ENCODE measurements around the gene CLSTN3. TPM values are rescaled to one million over a fixed set of nuclear protein-coding genes. Genes with fewer than 3 reads are reported as not detected.

CLSTN3 gene
- total RNA-seq, 1 experiment from 2014 or later: 34.6 TPM

GRCh38 chr12:7193674-7194073 is 63.5 kb downstream of the CLSTN3 start:
- CTCF ChIA-PET: interaction anchor here (0.6 to 0.9 kb wide), 3 partner anchors 10 to 88 kb away, joined by 3 to 10 read pairs (median 5); no protein-coding TSS in a partner anchor
- H3K27me3 Mint-ChIP-seq (ENCODE audit: insufficient read depth, unreplicated experiment): no peaks in the 10 kb centered on the region
- no peaks in the 10 kb centered on the region for H3K9me3 Mint-ChIP-seq (ENCODE audit: unreplicated experiment)
- H3K4me3 Mint-ChIP-seq (ENCODE audit: unreplicated experiment): no peak overlapping the region
- peaks cover 65% of the 10 kb centered on the region for H3K36me3 Mint-ChIP-seq (ENCODE audit: insufficient read depth, unreplicated experiment)
- TF ChIP-seq CTCF (IDR thresholded peaks at IDR 0.05; ENCODE audit: unreplicated experiment): no peak
- intact Hi-C loops (cut with micrococcal nuclease): no loop called here
- POLR2A ChIA-PET: interaction anchor here (0.9 kb wide), 1 partner anchor 229 kb away, joined by 3 read pairs; no protein-coding TSS in a partner anchor
- BruUV-seq (replicated peaks): no TSS peak
- H3K27ac Mint-ChIP-seq (ENCODE audit: low read depth, unreplicated experiment): no peak overlapping the region
- peaks cover 29% of the 10 kb centered on the region for H3K4me1 Mint-ChIP-seq (ENCODE audit: insufficient read depth, unreplicated experiment)
- DNase-seq (ENCODE audit: unreplicated experiment): no peak

GRCh38 chr12:7197841-7198240 is 67.7 kb downstream of the CLSTN3 start:
- Mint-ChIP-seq H3K27ac (ENCODE audit: low read depth, unreplicated experiment) (no peak overlapping the region), H3K4me1 (ENCODE audit: insufficient read depth, unreplicated experiment) (peaks cover 8% of the 10 kb centered on the region), H3K27me3 (ENCODE audit: insufficient read depth, unreplicated experiment) (no peaks in the 10 kb centered on the region), H3K36me3 (ENCODE audit: insufficient read depth, unreplicated experiment) (peaks cover 77% of the 10 kb centered on the region), H3K4me3 (ENCODE audit: unreplicated experiment) (no peak overlapping the region), H3K9me3 (ENCODE audit: unreplicated experiment) (no peaks in the 10 kb centered on the region)
- TF ChIP-seq CTCF (IDR thresholded peaks at IDR 0.05; ENCODE audit: unreplicated experiment): no peak
- BruUV-seq (replicated peaks): no TSS peak
- intact Hi-C loops (cut with micrococcal nuclease): no loop called here
- DNase-seq (ENCODE audit: unreplicated experiment): no peak
- CTCF ChIA-PET: interaction anchor here (0.8 kb wide), 1 partner anchor 13 kb away, joined by 3 read pairs; no protein-coding TSS in a partner anchor
- POLR2A ChIA-PET: no interaction called here

GRCh38 chr12:7203109-7203508 is 72.9 kb downstream of the CLSTN3 start:
- H3K4me1 Mint-ChIP-seq (ENCODE audit: insufficient read depth, unreplicated experiment): no peaks in the 10 kb centered on the region
- ChIA-PET POLR2A (no interaction called here), CTCF (interaction anchor here (0.6 kb wide), 1 partner anchor 9 kb away, joined by 3 read pairs; no protein-coding TSS in a partner anchor)
- H3K4me3 Mint-ChIP-seq (ENCODE audit: unreplicated experiment): no peak overlapping the region
- intact Hi-C loops (cut with micrococcal nuclease): no loop called here
- no TSS peak for BruUV-seq (replicated peaks)
- H3K27me3 Mint-ChIP-seq (ENCODE audit: insufficient read depth, unreplicated experiment): no peaks in the 10 kb centered on the region
- H3K36me3 Mint-ChIP-seq (ENCODE audit: insufficient read depth, unreplicated experiment): peaks cover 81% of the 10 kb centered on the region
- no peak for TF ChIP-seq CTCF (IDR thresholded peaks at IDR 0.05; ENCODE audit: unreplicated experiment)
- no peak overlapping the region for H3K27ac Mint-ChIP-seq (ENCODE audit: low read depth, unreplicated experiment)
- no peaks in the 10 kb centered on the region for H3K9me3 Mint-ChIP-seq (ENCODE audit: unreplicated experiment)
- no peak for DNase-seq (ENCODE audit: unreplicated experiment)

GRCh38 chr12:7205091-7205490 is 74.9 kb downstream of the CLSTN3 start:
- Mint-ChIP-seq H3K4me3 (ENCODE audit: unreplicated experiment) (no peak overlapping the region), H3K9me3 (ENCODE audit: unreplicated experiment) (no peaks in the 10 kb centered on the region), H3K27me3 (ENCODE audit: insufficient read depth, unreplicated experiment) (no peaks in the 10 kb centered on the region), H3K27ac (ENCODE audit: low read depth, unreplicated experiment) (no peak overlapping the region), H3K4me1 (ENCODE audit: insufficient read depth, unreplicated experiment) (no peaks in the 10 kb centered on the region), H3K36me3 (ENCODE audit: insufficient read depth, unreplicated experiment) (peaks cover 89% of the 10 kb centered on the region)
- intact Hi-C loops (cut with micrococcal nuclease): no loop called here
- TF ChIP-seq CTCF (IDR thresholded peaks at IDR 0.05; ENCODE audit: unreplicated experiment): no peak
- no peak for DNase-seq (ENCODE audit: unreplicated experiment)
- POLR2A ChIA-PET: interaction anchor here (1.2 kb wide), 1 partner anchor 15 kb away, joined by 3 read pairs; no protein-coding TSS in a partner anchor
- CTCF ChIA-PET: interaction anchor here (0.6 to 1.3 kb wide), 4 partner anchors 13 to 95 kb away, joined by 3 to 5 read pairs (median 4); no protein-coding TSS in a partner anchor
- BruUV-seq (replicated peaks): no TSS peak

All from MCF 10A (cell line).